Natural killer cell (primary cell): ENCODE data around the gene FREM1. TPM values are rescaled to one million over a fixed set of nuclear protein-coding genes. Genes with fewer than 3 reads are reported as not detected.

Experiments
- ATAC-seq, 3 donors: fragments of 150-1000 bp in 2 of 3; fragments of 200-7000 bp in 1 of 3; cut with Tn5 transposase; 1 replicate in 1 of 3; 2 replicates in 2 of 3; pipeline ENCODE4 v1.10.0; 2021; ENCODE audit warnings: mild to moderate bottlenecking in 2 of 3, moderate library complexity in 2 of 3
- DNase-seq, 2 donors: peaks; one replicate each; pipeline versions ENCODE4 v3.0.0 to v3.0.0-alpha.2; 2013 to 2021; ENCODE audit warnings: mixed read lengths in 1 of 2
- H3K27ac ChIP-seq: one replicate; pipeline ENCODE4 v1.5.1; 2013; ENCODE audit warnings: mild to moderate bottlenecking, low read length
- H3K27me3 ChIP-seq: one replicate; pipeline ENCODE4 v1.6.1; 2013; ENCODE audit warnings: low read length; ENCODE audit not compliant: control insufficient read depth, insufficient read depth
- H3K36me3 ChIP-seq: one replicate; pipeline ENCODE4 v1.6.1; 2013; ENCODE audit warnings: low read length; ENCODE audit not compliant: control insufficient read depth, insufficient read depth
- H3K4me1 ChIP-seq: one replicate; pipeline ENCODE4 v1.6.1; 2013; ENCODE audit warnings: low read length; ENCODE audit not compliant: control insufficient read depth, insufficient read depth
- H3K4me3 ChIP-seq: one replicate; pipeline ENCODE4 v1.5.1; 2013; ENCODE audit warnings: low read length
- H3K9me3 ChIP-seq: one replicate; pipeline ENCODE4 v1.6.1; 2013; ENCODE audit warnings: low read length; ENCODE audit not compliant: control insufficient read depth, insufficient read depth
- H3K27ac Mint-ChIP-seq, 2 donors: one replicate each; pipeline ENCODE4 v1.8.0; 2022; ENCODE audit warnings: mild to moderate bottlenecking in 2 of 2, mixed read lengths in 2 of 2, moderate library complexity in 1 of 2
- H3K27me3 Mint-ChIP-seq, 2 donors: one replicate each; pipeline ENCODE4 v1.8.0; 2022; ENCODE audit warnings: low read depth in 2 of 2, mixed read lengths in 2 of 2
- H3K36me3 Mint-ChIP-seq: one replicate; pipeline ENCODE4 v1.8.0; 2022; ENCODE audit warnings: mixed read lengths
- H3K4me1 Mint-ChIP-seq, 2 donors: one replicate each; pipeline ENCODE4 v1.8.0; 2022; ENCODE audit warnings: mixed read lengths in 2 of 2
- H3K4me3 Mint-ChIP-seq: one replicate; pipeline ENCODE4 v1.8.0; 2022; ENCODE audit warnings: mild to moderate bottlenecking, moderate library complexity, mixed read lengths
- H3K9me3 Mint-ChIP-seq, 2 donors: one replicate each; pipeline ENCODE4 v1.8.0; 2022; ENCODE audit warnings: mixed read lengths in 2 of 2
- CTCF ChIP-seq: fragments of 200-600 bp; IDR thresholded peaks from one replicate; pipeline ENCODE4 v1.8.0; 2022; ENCODE audit warnings: antibody characterized with exemption
- WGBS: methylation state at CpG from one replicate; pipeline ENCODE4 v1.1.7; 2013; ENCODE audit warnings: missing lambda C conversion rate; ENCODE audit not compliant: insufficient coverage; 5-methylcytosine and 5-hydroxymethylcytosine counted together
- intact Hi-C: fragments of 100-400 bp; cut with micrococcal nuclease; formaldehyde crosslinking; loops from one replicate; pipeline ENCODE4 v1.14.2; 2022
- total RNA-seq, 4 donors: library from RNA; stranded (reverse); fragments of 120-200 nt in 1 of 4; gene quantifications; one replicate each; pipeline versions ENCODE4 v1.2.3 to v1.2.4, GENCODE V29; 2013 to 2022

FREM1 gene
- total RNA-seq, 3 donors from 2014 or later (not counting 1 experiment from before 2014, with no cell fraction given) = 0.05 TPM; not detected in 2

- Mint-ChIP-seq H3K27ac (no peak overlapping the region), H3K4me1 (no peaks in the 10 kb centered on the region), H3K4me3 (no peak overlapping the region), H3K9me3 (peaks cover 3 to 5% of the 10 kb centered on the region in 2 donors), H3K36me3 (no peaks in the 10 kb centered on the region), H3K27me3 (peaks cover 0 to 10% of the 10 kb centered on the region in 2 donors)
- Histone ChIP-seq H3K27ac (no peak overlapping the region), H3K4me3 (no peak overlapping the region), H3K36me3 (no peaks in the 10 kb centered on the region), H3K9me3 (no peaks in the 10 kb centered on the region), H3K27me3 (no peaks in the 10 kb centered on the region), H3K4me1 (no peaks in the 10 kb centered on the region)
- no peak for DNase-seq
- ATAC-seq = no peak
- WGBS = 88% methylated on average over 11 of the region's 12 CpGs
- no peak for TF ChIP-seq CTCF
- intact Hi-C loops = no loop called here
Observed at GRCh38 chr9:14813336-14814248, 96.6 kb downstream of the FREM1 start.

GRCh38 chr9:14812806-14813205 is 97.4 kb downstream of the FREM1 start:
- peaks cover 3 to 5% of the 10 kb centered on the region in 2 donors for H3K9me3 Mint-ChIP-seq
- H3K4me1 Mint-ChIP-seq = no peaks in the 10 kb centered on the region
- H3K36me3 Mint-ChIP-seq = no peaks in the 10 kb centered on the region
- intact Hi-C loops = no loop called here
- no peak for DNase-seq
- no peak overlapping the region for H3K4me3 Mint-ChIP-seq
- H3K27ac ChIP-seq = no peak overlapping the region
- H3K4me3 ChIP-seq = no peak overlapping the region
- H3K27ac Mint-ChIP-seq = no peak overlapping the region
- H3K4me1 ChIP-seq = no peaks in the 10 kb centered on the region
- no peak for ATAC-seq
- 88% methylated on average over 5 of the region's 6 CpGs for WGBS
- H3K27me3 Mint-ChIP-seq = peaks cover 0 to 10% of the 10 kb centered on the region in 2 donors
- no peaks in the 10 kb centered on the region for H3K27me3 ChIP-seq
- no peaks in the 10 kb centered on the region for H3K9me3 ChIP-seq
- H3K36me3 ChIP-seq = no peaks in the 10 kb centered on the region
- TF ChIP-seq CTCF = no peak

- Mint-ChIP-seq H3K4me3 (no peak overlapping the region), H3K27me3 (peaks cover 0 to 10% of the 10 kb centered on the region in 2 donors), H3K4me1 (no peaks in the 10 kb centered on the region), H3K9me3 (peaks cover 2 to 3% of the 10 kb centered on the region in 2 donors), H3K36me3 (no peaks in the 10 kb centered on the region), H3K27ac (no peak overlapping the region)
- no peak for TF ChIP-seq CTCF
- intact Hi-C loops = no loop called here
- Histone ChIP-seq H3K4me3 (no peak overlapping the region), H3K27me3 (no peaks in the 10 kb centered on the region), H3K9me3 (no peaks in the 10 kb centered on the region), H3K36me3 (no peaks in the 10 kb centered on the region), H3K4me1 (no peaks in the 10 kb centered on the region), H3K27ac (no peak overlapping the region)
- no peak for DNase-seq
- ATAC-seq = no peak
Observed at GRCh38 chr9:14811844-14812243, 98.4 kb downstream of the FREM1 start.
